ENCODE data around the gene UGCG.

GRCh38 chr9:111979561-111979960 lies 82.9 kb downstream of the UGCG start:
- TF ChIP-seq CTCF (conservative IDR thresholded peaks at IDR 0.05 in 1 of 2, IDR thresholded peaks at IDR 0.05 in 1 of 2; ENCODE audit: extremely low read depth in 1 of 2, insufficient read depth in 1 of 2, low read depth in 1 of 2, low read length in 2 of 2): peak in 1 of 2 donors; percentile 5
- no peak for TF ChIP-seq EZH2 (IDR thresholded peaks at IDR 0.05; ENCODE audit: borderline replicate concordance, low read length)

Data from mammary epithelial cell (primary cell).